ENCODE data around the gene IL9. TPM values are rescaled to one million over a fixed set of nuclear protein-coding genes. Genes with fewer than 3 reads are reported as not detected.
"Not testable (repeated sequence)": the region's sequence is repeated elsewhere in the genome, so short reads cannot be mapped to it uniquely, and the experiment has no call there.

IL9 gene
- total and polyA plus RNA-seq, 2 experiments from 2014 or later: not detected

DNA sequence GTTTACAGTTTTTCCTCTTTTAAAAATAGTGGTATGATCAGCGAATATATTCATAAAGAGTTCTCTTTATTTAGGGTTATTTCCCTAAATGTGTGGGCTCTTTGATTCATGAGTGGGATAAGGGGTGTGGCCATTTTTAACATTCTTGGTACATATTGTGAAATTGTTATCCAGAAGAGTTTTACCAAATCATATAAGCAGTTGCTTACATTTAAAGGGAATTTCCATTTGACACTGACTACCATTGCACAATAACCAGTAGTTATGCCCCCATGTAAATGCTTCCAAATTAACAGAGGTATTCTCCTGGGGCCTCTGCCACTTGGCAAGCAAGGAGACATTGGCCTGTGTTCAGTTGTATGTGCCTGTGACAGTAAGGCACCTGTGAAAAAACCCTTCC, 34.0 kb downstream of the IL9 start:
- H3K27ac ChIP-seq: no peak overlapping the region
- TF ChIP-seq EZH2 (IDR thresholded peaks at IDR 0.05; ENCODE audit: insufficient read depth, poor library complexity, severe bottlenecking): no peak
- TF ChIP-seq EZH2phosphoT487 (IDR thresholded peaks at IDR 0.05; ENCODE audit: insufficient read depth, low read depth): no peak
- H3K4me1 ChIP-seq (ENCODE audit: insufficient read depth): no peaks in the 10 kb centered on the region
- peaks cover 5% of the 10 kb centered on the region for H3K27me3 ChIP-seq (replicated peaks; ENCODE audit: insufficient read depth)
- no peaks in the 10 kb centered on the region for H4K20me1 ChIP-seq (ENCODE audit: insufficient read depth)
- H3K9me3 ChIP-seq (ENCODE audit: low read depth): no peaks in the 10 kb centered on the region
- 76 to 84% methylated on average over 1 of the region's 1 CpG for WGBS, 2 experiments (ENCODE audit: low coverage in 1 of 2, low lambda C conversion rate in 2 of 2, missing lambda C conversion rate in 2 of 2)
- H3K9ac ChIP-seq: no peak overlapping the region
- no peaks in the 10 kb centered on the region for H3K79me2 ChIP-seq (ENCODE audit: insufficient read depth)
- no peaks in the 10 kb centered on the region for H3F3A ChIP-seq (ENCODE audit: insufficient read depth)
- in situ Hi-C loops (cut with MboI): no loop called here
- H2AFZ ChIP-seq: no peak overlapping the region
- no peaks in the 10 kb centered on the region for H3K9me2 ChIP-seq (ENCODE audit: insufficient read depth)
- H3K4me2 ChIP-seq (ENCODE audit: unreplicated experiment): no peak overlapping the region
- H3K36me3 ChIP-seq (ENCODE audit: low read depth): no peaks in the 10 kb centered on the region
- DNase-seq: no peak
- H3K4me3 ChIP-seq: no peak overlapping the region

DNA sequence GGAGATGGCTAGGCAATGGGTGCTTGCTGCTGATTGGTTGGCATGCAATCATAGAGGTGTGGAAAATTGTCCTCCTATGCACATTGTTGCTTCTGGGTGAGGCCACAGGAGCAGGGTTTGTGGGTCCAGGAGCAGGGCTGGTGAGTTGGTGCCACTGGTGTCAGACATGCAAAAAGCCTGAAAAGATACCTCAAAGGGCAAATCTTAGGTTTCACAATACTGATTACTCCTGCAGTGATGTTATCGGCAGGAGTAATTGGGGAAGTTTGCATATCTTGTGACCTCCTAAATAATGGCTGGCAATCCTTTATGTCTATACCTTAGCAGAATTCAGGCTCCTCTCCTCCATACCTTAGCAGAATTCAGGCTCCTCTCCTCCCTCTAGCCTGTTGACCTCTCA, 36.0 kb downstream of the IL9 start:
- H3K9ac ChIP-seq: no peak overlapping the region
- H3K36me3 ChIP-seq (ENCODE audit: low read depth): no peaks in the 10 kb centered on the region
- DNase-seq: no peak
- no peak overlapping the region for H2AFZ ChIP-seq
- peaks cover 5% of the 10 kb centered on the region; the same call in 1 of the 2 replicates for H3K27me3 ChIP-seq (replicated peaks; ENCODE audit: insufficient read depth)
- no peak overlapping the region for H3K4me3 ChIP-seq
- H3K4me1 ChIP-seq (ENCODE audit: insufficient read depth): no peaks in the 10 kb centered on the region
- H3K9me3 ChIP-seq (ENCODE audit: low read depth): no peaks in the 10 kb centered on the region
- WGBS, 2 experiments (ENCODE audit: low coverage in 1 of 2, low lambda C conversion rate in 2 of 2, missing lambda C conversion rate in 2 of 2): 96 to 100% methylated on average over 1 of the region's 1 CpG
- TF ChIP-seq EZH2phosphoT487 (IDR thresholded peaks at IDR 0.05; ENCODE audit: insufficient read depth, low read depth) (no peak), EZH2 (IDR thresholded peaks at IDR 0.05; ENCODE audit: insufficient read depth, poor library complexity, severe bottlenecking) (no peak)
- in situ Hi-C loops (cut with MboI): no loop called here
- H4K20me1 ChIP-seq (ENCODE audit: insufficient read depth): no peaks in the 10 kb centered on the region
- H3K9me2 ChIP-seq (ENCODE audit: insufficient read depth): no peaks in the 10 kb centered on the region
- H3K79me2 ChIP-seq (ENCODE audit: insufficient read depth): no peaks in the 10 kb centered on the region
- H3K4me2 ChIP-seq (ENCODE audit: unreplicated experiment): no peak overlapping the region
- H3F3A ChIP-seq (ENCODE audit: insufficient read depth): no peaks in the 10 kb centered on the region
- no peak overlapping the region for H3K27ac ChIP-seq

DNA sequence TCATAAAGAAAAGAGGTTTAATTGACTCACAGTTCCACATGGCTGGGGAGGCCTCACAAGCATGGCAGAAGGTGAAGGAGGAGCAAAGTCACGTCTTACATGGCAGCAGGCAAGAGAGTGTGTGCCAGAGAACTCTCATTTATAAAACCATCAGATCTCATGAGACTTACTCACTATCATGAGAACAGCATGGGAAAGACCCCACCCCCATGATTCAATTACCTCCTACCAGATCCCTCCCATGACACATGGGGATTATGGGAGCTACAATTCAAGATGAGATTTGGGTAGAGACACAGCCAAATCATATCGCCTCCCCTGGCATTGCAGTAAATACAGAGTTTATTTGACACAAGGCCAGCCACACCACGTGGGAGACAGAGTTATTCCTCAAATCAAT, 36.5 kb downstream of the IL9 start:
- H3K4me2 ChIP-seq (ENCODE audit: unreplicated experiment); H3K4me3 ChIP-seq; H4K20me1 ChIP-seq (ENCODE audit: insufficient read depth); H3K27ac ChIP-seq; in situ Hi-C loops (cut with MboI); H2AFZ ChIP-seq; H3K4me1 ChIP-seq (ENCODE audit: insufficient read depth); H3K9me3 ChIP-seq (ENCODE audit: low read depth); H3K36me3 ChIP-seq (ENCODE audit: low read depth); H3K9me2 ChIP-seq (ENCODE audit: insufficient read depth); H3K27me3 ChIP-seq (replicated peaks; ENCODE audit: insufficient read depth); H3K79me2 ChIP-seq (ENCODE audit: insufficient read depth); H3K9ac ChIP-seq; DNase-seq; H3F3A ChIP-seq (ENCODE audit: insufficient read depth): not testable (repeated sequence)
- 41 to 49% methylated on average over 3 of the region's 3 CpGs for WGBS, 2 experiments (ENCODE audit: low coverage in 1 of 2, low lambda C conversion rate in 2 of 2, missing lambda C conversion rate in 2 of 2)

DNA sequence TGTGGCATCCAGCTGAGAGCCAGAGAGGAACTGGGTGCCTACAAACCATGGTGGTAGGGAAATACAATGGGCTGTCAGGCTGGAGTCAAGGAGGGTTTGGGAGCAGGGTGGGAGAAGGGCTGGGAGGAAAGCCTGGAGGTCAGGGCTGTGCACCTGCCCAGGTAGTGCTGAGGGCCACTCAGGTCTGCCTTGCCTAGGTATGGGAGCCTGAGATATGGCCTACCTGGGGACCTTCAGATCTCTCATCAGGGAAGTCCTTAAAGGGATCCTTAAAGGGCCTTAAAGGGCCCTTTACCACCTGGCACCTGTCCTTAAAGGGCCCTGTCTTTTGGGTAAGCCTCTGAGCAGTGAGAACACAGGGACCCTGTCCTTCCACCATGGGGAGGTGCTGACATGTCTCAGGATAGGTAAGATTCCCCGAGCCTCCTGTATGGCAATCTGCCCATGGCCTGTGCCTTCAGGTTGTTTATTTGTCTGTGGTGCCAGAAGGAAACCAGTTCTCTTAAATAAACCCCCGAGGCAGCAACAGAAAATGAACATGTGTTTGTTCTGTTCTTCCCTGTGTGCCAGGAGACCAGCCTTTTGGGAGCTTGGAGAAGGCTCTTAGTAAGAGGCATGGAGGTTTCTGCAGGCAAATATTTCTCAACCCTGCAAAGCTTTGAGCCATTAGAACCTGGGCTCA, 37.9 kb downstream of the IL9 start:
- H3K27me3 ChIP-seq (replicated peaks; ENCODE audit: insufficient read depth): peaks cover 13% of the 10 kb centered on the region
- no peaks in the 10 kb centered on the region for H3K36me3 ChIP-seq (ENCODE audit: low read depth)
- no peaks in the 10 kb centered on the region for H3F3A ChIP-seq (ENCODE audit: insufficient read depth)
- WGBS, 2 experiments (ENCODE audit: low coverage in 1 of 2, low lambda C conversion rate in 2 of 2, missing lambda C conversion rate in 2 of 2): 26 to 35% methylated on average over 2 of the region's 2 CpGs
- H3K79me2 ChIP-seq (ENCODE audit: insufficient read depth): no peaks in the 10 kb centered on the region
- in situ Hi-C loops (cut with MboI): no loop called here
- H3K4me2 ChIP-seq (ENCODE audit: unreplicated experiment): no peak overlapping the region
- H3K9me2 ChIP-seq (ENCODE audit: insufficient read depth): no peaks in the 10 kb centered on the region
- H3K9me3 ChIP-seq (ENCODE audit: low read depth): no peaks in the 10 kb centered on the region
- no peak for DNase-seq
- no peak overlapping the region for H2AFZ ChIP-seq
- TF ChIP-seq EZH2 (IDR thresholded peaks at IDR 0.05; ENCODE audit: insufficient read depth, poor library complexity, severe bottlenecking) (no peak), EZH2phosphoT487 (IDR thresholded peaks at IDR 0.05; ENCODE audit: insufficient read depth, low read depth) (no peak)
- no peaks in the 10 kb centered on the region for H4K20me1 ChIP-seq (ENCODE audit: insufficient read depth)
- no peak overlapping the region for H3K4me3 ChIP-seq
- no peak overlapping the region for H3K27ac ChIP-seq
- no peaks in the 10 kb centered on the region for H3K4me1 ChIP-seq (ENCODE audit: insufficient read depth)
- no peak overlapping the region for H3K9ac ChIP-seq

Measured in GM23248 (cell line).